Body of pancreas (tissue), 4 donors: ENCODE data around the gene FRMD4B.

Source experiments
- POLR2A ChIP-seq, 3 donors: fragments of 450-650 bp; IDR thresholded peaks; one replicate each; pipeline ENCODE4 v1.6.1; 2016; ENCODE audit warnings: antibody characterized with exemption in 3 of 3, mild to moderate bottlenecking in 2 of 3
- TF ChIP-seq, protein P1 (sequence below), 7 experiments: fragments of 450-650 bp in 4 of 7; fragments of 200-600 bp in 3 of 7; sonication (generic) in 3 of 7; IDR thresholded peaks; one replicate each; pipeline ENCODE4 v1.5.1; 2016 to 2019; ENCODE audit warnings: antibody characterized with exemption in 7 of 7

DNA sequence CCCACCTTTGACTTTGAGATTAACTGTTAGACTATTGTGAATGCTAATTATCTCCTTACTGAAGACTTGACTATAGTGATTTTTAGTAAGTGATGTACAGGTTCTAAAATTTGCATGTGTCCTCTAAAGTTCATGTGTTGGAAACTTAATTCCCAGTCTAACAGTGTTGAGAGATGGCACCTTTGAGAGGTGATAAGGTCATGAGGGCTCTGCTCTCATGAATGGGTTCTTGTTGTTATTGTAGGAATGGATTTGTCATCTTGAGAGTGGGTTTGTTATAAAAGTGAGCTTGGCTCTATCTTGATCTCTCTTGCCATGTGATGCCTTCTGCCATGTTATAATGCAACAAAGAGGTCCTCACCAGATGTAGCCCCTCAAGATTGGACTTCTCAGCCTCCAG is 244.6 kb downstream of the FRMD4B start:
- TF ChIP-seq, protein P1, sequence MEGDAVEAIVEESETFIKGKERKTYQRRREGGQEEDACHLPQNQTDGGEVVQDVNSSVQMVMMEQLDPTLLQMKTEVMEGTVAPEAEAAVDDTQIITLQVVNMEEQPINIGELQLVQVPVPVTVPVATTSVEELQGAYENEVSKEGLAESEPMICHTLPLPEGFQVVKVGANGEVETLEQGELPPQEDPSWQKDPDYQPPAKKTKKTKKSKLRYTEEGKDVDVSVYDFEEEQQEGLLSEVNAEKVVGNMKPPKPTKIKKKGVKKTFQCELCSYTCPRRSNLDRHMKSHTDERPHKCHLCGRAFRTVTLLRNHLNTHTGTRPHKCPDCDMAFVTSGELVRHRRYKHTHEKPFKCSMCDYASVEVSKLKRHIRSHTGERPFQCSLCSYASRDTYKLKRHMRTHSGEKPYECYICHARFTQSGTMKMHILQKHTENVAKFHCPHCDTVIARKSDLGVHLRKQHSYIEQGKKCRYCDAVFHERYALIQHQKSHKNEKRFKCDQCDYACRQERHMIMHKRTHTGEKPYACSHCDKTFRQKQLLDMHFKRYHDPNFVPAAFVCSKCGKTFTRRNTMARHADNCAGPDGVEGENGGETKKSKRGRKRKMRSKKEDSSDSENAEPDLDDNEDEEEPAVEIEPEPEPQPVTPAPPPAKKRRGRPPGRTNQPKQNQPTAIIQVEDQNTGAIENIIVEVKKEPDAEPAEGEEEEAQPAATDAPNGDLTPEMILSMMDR (IDR thresholded peaks at IDR 0.05): no peak
- no peak for TF ChIP-seq POLR2A (IDR thresholded peaks at IDR 0.05)
